GM12874 (cell line): ENCODE data around the gene THSD4.

Source experiments
- TF ChIP-seq, protein P1 (sequence below): IDR thresholded peaks from 2 replicates; pipeline ENCODE4 v1.5.1; 2011; ENCODE audit warnings: low read depth, mild to moderate bottlenecking, control low read depth, low read length, moderate library complexity; ENCODE audit not compliant: insufficient read depth

THSD4 gene

DNA sequence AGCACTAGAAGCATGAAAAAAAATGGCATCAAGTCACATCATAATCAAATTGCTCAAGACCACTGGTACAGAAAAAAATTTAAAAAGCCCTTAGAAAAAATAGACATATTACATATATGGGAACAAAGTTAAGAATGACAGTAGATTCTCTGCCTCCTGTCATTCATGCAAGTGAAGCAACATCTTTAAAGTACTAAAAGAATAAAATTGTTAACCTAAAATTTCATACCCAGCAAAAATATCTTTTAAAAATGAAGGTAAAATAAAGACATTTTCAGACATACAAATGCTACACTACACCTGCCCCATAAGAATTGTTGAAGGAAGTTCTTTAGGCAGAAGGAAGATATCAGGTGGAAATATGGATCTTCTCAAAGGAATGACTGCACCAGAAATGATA is 55.9 kb downstream of the THSD4 start:
- TF ChIP-seq, protein P1, sequence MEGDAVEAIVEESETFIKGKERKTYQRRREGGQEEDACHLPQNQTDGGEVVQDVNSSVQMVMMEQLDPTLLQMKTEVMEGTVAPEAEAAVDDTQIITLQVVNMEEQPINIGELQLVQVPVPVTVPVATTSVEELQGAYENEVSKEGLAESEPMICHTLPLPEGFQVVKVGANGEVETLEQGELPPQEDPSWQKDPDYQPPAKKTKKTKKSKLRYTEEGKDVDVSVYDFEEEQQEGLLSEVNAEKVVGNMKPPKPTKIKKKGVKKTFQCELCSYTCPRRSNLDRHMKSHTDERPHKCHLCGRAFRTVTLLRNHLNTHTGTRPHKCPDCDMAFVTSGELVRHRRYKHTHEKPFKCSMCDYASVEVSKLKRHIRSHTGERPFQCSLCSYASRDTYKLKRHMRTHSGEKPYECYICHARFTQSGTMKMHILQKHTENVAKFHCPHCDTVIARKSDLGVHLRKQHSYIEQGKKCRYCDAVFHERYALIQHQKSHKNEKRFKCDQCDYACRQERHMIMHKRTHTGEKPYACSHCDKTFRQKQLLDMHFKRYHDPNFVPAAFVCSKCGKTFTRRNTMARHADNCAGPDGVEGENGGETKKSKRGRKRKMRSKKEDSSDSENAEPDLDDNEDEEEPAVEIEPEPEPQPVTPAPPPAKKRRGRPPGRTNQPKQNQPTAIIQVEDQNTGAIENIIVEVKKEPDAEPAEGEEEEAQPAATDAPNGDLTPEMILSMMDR = no peak

DNA sequence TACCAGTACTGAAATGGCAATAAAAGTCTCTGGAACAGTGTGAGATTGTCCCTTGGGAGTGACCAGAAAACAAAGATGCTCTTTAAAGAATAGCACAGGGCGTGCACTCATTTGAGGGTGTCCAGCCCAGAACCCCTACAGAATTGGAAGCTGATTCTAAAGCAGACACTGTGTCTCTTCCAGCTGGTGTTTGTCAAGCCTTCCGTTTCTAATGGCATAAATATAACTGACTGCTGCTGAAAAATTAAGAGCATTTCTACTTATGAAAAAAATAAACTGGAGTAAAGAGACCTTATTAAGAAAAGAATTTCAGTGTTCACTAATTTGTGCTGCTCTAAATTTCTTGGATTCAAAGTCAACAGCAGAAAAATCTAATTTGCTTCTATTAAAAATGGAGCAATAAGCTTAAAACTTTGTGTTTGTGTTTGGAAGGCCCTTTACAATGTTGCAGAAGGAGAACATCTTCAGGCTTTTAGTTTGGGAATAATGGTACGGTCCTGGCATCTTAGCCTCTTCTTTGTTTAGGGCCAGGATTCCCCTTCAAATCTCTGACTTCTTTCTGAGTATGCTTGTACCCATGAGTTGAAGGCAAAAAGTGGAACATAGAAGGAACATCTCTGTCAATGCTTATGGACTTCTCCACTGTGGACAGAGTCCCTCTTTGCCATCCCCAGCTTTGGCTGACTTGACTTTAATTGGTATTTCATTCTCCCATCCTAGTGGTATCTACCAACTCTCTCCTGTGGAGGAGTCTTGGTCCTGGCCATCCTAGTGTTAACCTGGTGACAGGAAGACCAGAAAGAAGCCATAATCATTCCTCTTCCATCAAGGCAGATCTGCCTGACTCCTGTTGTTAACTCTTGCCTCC is 65.9 kb downstream of the THSD4 start:
- TF ChIP-seq, protein P1 = no peak

DNA sequence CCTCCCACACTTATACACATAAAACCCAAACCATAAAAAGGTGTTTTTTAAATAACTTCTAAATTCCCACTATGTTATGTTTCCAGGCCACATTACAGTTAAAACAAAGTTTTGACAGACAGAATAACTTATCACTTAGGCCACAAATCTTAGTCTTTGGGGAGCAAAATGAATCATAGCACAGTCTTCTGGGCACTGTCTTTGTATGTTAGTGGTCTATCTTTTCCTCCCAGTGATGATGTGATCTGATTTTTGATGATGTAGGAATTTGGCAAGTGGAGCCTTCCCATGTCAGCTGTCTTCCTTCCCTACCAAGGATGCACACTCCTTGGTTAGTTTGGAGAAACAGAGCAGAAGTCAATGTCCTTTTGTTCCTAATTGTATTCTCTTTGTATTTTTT is 67.3 kb downstream of the THSD4 start:
- TF ChIP-seq, protein P1 = no peak

DNA sequence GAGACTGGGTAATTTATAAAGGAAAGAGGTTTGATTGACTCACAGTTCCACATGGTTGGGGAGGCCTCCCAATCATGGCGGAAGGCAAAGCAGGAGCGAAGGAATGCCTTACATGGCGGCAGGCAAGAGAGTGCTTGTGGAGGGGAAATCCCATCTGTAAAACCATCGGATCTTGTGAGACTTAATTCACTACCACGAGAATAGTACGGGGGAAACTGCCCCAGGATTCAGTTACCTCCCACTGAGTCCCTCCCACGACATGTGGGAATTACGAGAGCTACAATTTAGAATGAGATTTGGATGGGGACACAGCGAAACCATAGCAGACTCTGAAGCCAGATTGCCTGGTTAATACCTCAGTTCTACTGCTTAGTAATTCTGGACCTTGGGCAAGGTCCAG is 67.8 kb downstream of the THSD4 start:
- TF ChIP-seq, protein P1 = no peak

DNA sequence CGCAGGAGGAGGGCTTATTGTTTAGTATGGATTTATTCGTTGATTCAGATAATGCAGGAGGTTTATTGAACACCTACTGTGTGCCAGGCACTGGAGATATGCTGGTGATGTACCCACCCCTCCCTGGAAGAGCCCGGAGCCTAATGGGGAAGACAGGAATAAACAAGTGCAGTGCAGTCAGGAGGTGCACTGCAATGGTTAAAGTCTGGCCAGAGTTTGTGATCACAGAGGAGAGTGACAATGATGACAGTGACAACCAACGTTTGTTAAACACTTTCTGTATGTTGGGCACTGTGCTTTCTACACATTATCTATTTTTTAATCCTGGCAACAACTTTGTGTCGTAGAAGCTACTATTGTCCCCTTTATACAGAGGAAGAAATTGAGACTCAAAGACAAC is 70.4 kb downstream of the THSD4 start:
- TF ChIP-seq, protein P1 = no peak

DNA sequence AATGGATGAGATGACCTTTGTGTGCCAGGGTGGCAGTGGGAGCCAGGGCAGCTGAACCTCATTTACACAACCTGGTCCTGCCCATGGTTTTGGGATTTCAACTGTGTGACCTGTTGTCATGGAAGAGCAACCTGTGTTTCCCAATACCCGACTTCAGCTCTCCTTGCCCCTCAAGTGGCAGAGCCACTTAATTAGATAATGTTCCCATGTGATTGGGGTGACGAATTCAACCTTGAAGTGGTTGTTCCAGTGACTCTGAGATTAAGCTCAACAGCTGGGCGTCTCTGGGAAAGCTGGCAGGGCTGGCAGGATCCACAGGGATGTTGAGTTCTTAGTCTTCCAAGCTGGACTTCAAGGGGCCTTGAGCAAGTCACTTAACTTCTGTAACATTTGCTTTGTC is 71.0 kb downstream of the THSD4 start:
- TF ChIP-seq, protein P1 = no peak

DNA sequence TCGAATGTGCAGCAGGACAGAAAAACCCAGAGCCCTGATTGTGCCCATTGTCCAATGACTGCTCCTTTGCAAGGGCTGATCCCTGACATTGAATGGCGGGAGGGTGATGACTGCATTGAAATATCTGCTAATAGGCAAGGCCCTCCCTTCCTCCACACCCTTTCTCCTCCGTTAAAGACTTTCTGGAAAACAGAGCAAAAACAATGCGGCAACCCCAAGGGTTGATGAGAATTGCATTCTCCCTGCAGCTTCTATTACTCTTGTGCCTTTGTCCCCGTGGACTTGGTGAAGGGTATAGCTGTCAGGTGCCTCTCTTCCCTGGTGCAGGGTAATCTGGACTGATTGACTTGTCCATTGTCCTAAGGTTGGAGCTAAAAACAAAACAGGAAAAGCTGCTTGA is 71.8 kb downstream of the THSD4 start:
- TF ChIP-seq, protein P1 = no peak
